Mammary microvascular endothelial cell (primary cell): ENCODE data around the gene FBXO15. TPM values are rescaled to one million over a fixed set of nuclear protein-coding genes. Genes with fewer than 3 reads are reported as not detected.

ENCODE experiments used
- total RNA-seq: library from RNA; depleted of rRNA; stranded (reverse); fragments of >200 nt; gene quantifications from 2 replicates; pipeline ENCODE4 v1.2.3, GENCODE V29; 2015

FBXO15 gene
- not detected in 2 replicates for total RNA-seq

DNA sequence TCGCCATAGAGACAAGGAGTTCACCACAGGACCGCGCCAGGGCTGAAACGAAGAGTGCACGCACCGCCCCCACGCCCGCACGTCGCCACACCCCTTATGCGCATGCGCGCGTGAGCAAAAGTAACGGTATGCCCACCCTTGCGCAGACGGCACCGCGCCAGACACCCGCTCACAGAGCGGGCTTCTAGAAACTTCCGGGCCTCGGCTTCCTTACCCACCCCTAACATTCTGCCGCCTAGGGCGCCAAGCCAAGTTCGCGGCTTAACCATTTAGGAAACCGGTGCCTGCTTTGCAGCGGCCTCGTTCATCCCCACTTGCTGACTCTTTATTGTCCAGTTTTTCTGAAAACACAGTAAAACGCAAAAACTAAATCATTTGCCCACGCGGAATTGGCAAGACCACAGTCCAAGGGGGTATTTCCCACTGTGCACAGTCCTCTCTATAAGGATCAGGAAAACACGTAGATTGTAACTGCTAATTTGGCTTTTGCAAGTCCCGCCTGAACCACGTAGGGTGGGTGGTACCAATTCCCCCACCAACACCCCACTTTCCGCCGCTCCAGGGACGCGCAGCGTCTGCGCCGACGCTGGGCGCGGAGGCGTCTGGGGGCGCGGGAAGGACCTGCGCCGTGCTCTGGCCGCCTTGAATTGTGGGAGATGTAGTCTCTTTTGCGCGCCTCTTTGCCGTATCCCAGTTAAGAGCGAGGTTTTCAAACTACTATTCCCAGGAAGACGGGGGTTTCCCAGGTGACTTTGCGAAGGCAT lies at the start of gene FBXO15, which contains the start of gene TIMM21:
FBXO15 (minus strand) TSS at position 56 of the 764 bp plus-strand sequence; CDS start at position 7, 49 bp downstream.
TIMM21 (plus strand) TSS at position 745 of the 764 bp plus-strand sequence. CDS start 286 bp downstream, outside the sequence.

Other genes with a start within 250 kb of the FBXO15 start
- 47.1 and 51.3 TPM in 2 replicates for gene TIMM21, start 689 bp upstream of the FBXO15 start, total RNA-seq
- 102 and 105 TPM in 2 replicates for gene CYB5A, start 144.1 kb upstream of the FBXO15 start, total RNA-seq
- gene C18orf63, start 168.0 kb upstream of the FBXO15 start, total RNA-seq = 0.07 TPM in 1 of 2 replicates, not detected in the other